PC-3 (cell line): Measurements from ENCODE around the gene ABCG5.

ENCODE experiments used
- EZH2 ChIP-seq: fragments of 300-600 bp; sonication (generic); IDR thresholded peaks from one replicate; pipeline ENCODE4 v1.6.1; 2017; ENCODE audit warnings: antibody characterized with exemption, mild to moderate bottlenecking, low read length; ENCODE audit not compliant: unreplicated experiment
- EZH2phosphoT487 ChIP-seq: fragments of 300-600 bp; sonication (generic); IDR thresholded peaks from 2 replicates; pipeline ENCODE4 v1.6.1; 2018; ENCODE audit warnings: mild to moderate bottlenecking, antibody characterized with exemption, low read length, borderline replicate concordance
- TF ChIP-seq, protein P1 (sequence below): fragments of 300-600 bp; sonication (generic); conservative IDR thresholded peaks from 2 replicates; pipeline ENCODE4 v1.5.1; 2017; ENCODE audit warnings: antibody characterized with exemption, low read depth, mild to moderate bottlenecking, low read length

GRCh38 chr2:43823751-43824150 lies 14.9 kb downstream of the ABCG5 start:
- TF ChIP-seq EZH2 (no peak), EZH2phosphoT487 (no peak)
- TF ChIP-seq, protein P1, sequence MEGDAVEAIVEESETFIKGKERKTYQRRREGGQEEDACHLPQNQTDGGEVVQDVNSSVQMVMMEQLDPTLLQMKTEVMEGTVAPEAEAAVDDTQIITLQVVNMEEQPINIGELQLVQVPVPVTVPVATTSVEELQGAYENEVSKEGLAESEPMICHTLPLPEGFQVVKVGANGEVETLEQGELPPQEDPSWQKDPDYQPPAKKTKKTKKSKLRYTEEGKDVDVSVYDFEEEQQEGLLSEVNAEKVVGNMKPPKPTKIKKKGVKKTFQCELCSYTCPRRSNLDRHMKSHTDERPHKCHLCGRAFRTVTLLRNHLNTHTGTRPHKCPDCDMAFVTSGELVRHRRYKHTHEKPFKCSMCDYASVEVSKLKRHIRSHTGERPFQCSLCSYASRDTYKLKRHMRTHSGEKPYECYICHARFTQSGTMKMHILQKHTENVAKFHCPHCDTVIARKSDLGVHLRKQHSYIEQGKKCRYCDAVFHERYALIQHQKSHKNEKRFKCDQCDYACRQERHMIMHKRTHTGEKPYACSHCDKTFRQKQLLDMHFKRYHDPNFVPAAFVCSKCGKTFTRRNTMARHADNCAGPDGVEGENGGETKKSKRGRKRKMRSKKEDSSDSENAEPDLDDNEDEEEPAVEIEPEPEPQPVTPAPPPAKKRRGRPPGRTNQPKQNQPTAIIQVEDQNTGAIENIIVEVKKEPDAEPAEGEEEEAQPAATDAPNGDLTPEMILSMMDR, result no peak
